Measurements from ENCODE around the gene TSPEAR. TPM values are rescaled to one million over a fixed set of nuclear protein-coding genes. Genes with fewer than 3 reads are reported as not detected.
"Not testable (repeated sequence)": the region's sequence is repeated elsewhere in the genome, so short reads cannot be mapped to it uniquely, and the experiment has no call there.

Gene TSPEAR
- total RNA-seq, 4 donors from 2014 or later = under 0.01 to 0.23 TPM; not detected in 2

DNA sequence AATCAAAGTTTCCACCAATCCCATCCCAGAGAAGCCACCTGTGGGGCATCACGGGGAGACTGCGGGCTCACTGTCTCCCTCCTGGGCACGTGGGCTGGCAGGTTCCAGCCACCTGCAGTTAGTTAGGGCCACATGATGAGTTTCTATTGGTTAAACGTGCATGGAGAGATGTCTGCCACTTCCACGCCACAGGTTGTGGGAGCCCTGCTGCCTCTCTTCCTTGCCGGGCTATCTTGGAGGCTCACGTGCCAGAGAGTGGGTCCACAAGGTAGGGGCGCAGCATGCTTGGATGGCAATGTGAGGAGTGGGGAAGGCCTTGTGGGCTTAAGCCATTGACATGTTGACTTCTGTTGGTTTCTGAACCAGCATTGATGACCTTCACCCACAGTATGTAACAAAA, 107.5 kb downstream of the TSPEAR start:
- Histone ChIP-seq H3K4me1 (no peaks in the 10 kb centered on the region), H3K36me3 (no peaks in the 10 kb centered on the region), H3K4me3 (no peak overlapping the region), H3K27ac (replicated peaks in 1 of 4) (no peak overlapping the region), H3K27me3 (peaks cover 0 to 52% (median 0%) of the 10 kb centered on the region in 4 donors), H3K9me3 (peaks cover 0 to 5% (median 4%) of the 10 kb centered on the region in 4 donors)
- intact Hi-C loops (cut with DNase I) = no loop called here
- TF ChIP-seq, protein P1, sequence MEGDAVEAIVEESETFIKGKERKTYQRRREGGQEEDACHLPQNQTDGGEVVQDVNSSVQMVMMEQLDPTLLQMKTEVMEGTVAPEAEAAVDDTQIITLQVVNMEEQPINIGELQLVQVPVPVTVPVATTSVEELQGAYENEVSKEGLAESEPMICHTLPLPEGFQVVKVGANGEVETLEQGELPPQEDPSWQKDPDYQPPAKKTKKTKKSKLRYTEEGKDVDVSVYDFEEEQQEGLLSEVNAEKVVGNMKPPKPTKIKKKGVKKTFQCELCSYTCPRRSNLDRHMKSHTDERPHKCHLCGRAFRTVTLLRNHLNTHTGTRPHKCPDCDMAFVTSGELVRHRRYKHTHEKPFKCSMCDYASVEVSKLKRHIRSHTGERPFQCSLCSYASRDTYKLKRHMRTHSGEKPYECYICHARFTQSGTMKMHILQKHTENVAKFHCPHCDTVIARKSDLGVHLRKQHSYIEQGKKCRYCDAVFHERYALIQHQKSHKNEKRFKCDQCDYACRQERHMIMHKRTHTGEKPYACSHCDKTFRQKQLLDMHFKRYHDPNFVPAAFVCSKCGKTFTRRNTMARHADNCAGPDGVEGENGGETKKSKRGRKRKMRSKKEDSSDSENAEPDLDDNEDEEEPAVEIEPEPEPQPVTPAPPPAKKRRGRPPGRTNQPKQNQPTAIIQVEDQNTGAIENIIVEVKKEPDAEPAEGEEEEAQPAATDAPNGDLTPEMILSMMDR (IDR thresholded peaks at IDR 0.05) = no peak
- no peak for TF ChIP-seq EP300 (IDR thresholded peaks at IDR 0.05)
- TF ChIP-seq POLR2AphosphoS5 (IDR thresholded peaks at IDR 0.05) = no peak
- TF ChIP-seq POLR2A (IDR thresholded peaks at IDR 0.05; ENCODE audit: low read depth) = no peak
- 92% methylated on average over 8 of the region's 8 CpGs for WGBS
- no peak for DNase-seq (ENCODE audit: extremely low spot score)

DNA sequence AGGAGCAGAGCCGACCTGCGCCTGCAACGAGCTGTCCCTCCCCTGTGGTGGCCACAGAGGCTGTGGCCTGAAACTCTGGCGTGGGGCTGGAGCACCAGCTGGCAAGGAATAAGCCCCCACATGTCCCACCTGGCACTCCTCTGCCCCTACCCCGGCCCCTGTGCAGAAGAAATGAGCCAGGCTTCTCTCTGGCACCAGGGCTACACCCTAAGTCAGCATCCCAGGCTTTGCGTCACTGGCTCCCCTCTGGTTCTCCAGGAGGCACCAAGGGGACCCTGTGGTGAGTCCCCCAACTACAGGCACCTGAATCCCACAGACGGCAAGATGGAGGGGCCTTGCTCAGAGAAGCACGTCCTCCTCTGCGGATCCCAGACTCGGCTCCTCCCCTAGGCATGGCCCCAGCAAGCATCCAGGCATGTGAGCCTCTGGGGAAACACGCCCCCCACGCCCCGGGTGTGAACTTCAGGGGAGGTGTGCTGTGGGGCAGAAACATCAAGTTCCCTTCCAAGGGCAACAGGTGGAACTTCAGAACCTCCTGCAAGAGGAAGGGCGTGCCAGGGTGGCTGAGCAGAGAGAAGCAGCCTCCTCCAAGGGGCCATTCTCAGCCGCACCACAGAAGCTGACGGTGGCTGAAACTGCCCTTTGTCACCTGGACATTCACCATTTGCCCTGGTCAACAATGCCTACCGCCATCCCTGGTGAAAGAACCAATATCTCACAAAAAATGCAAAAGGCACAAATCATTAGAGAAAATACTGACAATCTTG, 108.1 kb downstream of the TSPEAR start:
- H3K27ac ChIP-seq (replicated peaks in 1 of 4) = no peak overlapping the region
- peaks cover 0 to 8% (median 5%) of the 10 kb centered on the region in 4 donors for H3K9me3 ChIP-seq
- no peaks in the 10 kb centered on the region for H3K36me3 ChIP-seq
- no peaks in the 10 kb centered on the region for H3K4me1 ChIP-seq
- H3K27me3 ChIP-seq = peaks cover 0 to 52% (median 0%) of the 10 kb centered on the region in 4 donors
- TF ChIP-seq, protein P1 (IDR thresholded peaks at IDR 0.05) = no peak
- no peak for TF ChIP-seq POLR2AphosphoS5 (IDR thresholded peaks at IDR 0.05)
- no peak for TF ChIP-seq EP300 (IDR thresholded peaks at IDR 0.05)
- no peak for TF ChIP-seq POLR2A (IDR thresholded peaks at IDR 0.05; ENCODE audit: low read depth)
- DNase-seq (ENCODE audit: extremely low spot score) = peak; percentile 70
- intact Hi-C loops (cut with DNase I) = no loop called here
- 36% methylated on average over 6 of the region's 17 CpGs for WGBS
- no peak overlapping the region for H3K4me3 ChIP-seq

DNA sequence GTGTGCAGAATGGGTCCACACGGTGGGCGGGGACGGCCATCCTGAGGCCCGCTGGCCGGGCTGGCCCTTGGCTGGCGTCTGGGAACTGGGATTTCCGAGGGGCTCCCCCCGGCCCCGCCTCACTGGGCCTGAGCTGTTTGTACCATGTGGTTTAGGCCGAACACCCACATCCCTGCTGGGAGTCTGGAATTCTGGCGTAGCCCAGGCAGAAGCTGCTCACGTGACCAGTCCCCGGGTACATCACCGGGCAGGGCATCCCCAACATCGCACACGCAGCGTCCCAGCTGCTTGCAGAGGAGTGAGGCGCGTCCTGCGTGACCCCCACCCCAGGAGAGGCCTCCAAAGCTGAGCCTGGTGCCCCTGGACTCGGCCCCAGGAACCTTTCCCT, 108.9 kb downstream of the TSPEAR start:
- no peak for DNase-seq (ENCODE audit: extremely low spot score)
- 90% methylated on average over 2 of the region's 21 CpGs for WGBS
- intact Hi-C loops (cut with DNase I) = no loop called here
- Histone ChIP-seq H3K27me3 (peaks cover 0 to 57% (median 0%) of the 10 kb centered on the region in 4 donors), H3K4me3 (no peak overlapping the region), H3K27ac (replicated peaks in 1 of 4) (no peak overlapping the region), H3K4me1 (no peaks in the 10 kb centered on the region), H3K9me3 (peaks cover 0 to 8% (median 5%) of the 10 kb centered on the region in 4 donors), H3K36me3 (no peaks in the 10 kb centered on the region)
- TF ChIP-seq POLR2A (IDR thresholded peaks at IDR 0.05; ENCODE audit: low read depth) = no peak
- no peak for TF ChIP-seq POLR2AphosphoS5 (IDR thresholded peaks at IDR 0.05)
- no peak for TF ChIP-seq EP300 (IDR thresholded peaks at IDR 0.05)
- TF ChIP-seq, protein P1 (IDR thresholded peaks at IDR 0.05) = no peak

DNA sequence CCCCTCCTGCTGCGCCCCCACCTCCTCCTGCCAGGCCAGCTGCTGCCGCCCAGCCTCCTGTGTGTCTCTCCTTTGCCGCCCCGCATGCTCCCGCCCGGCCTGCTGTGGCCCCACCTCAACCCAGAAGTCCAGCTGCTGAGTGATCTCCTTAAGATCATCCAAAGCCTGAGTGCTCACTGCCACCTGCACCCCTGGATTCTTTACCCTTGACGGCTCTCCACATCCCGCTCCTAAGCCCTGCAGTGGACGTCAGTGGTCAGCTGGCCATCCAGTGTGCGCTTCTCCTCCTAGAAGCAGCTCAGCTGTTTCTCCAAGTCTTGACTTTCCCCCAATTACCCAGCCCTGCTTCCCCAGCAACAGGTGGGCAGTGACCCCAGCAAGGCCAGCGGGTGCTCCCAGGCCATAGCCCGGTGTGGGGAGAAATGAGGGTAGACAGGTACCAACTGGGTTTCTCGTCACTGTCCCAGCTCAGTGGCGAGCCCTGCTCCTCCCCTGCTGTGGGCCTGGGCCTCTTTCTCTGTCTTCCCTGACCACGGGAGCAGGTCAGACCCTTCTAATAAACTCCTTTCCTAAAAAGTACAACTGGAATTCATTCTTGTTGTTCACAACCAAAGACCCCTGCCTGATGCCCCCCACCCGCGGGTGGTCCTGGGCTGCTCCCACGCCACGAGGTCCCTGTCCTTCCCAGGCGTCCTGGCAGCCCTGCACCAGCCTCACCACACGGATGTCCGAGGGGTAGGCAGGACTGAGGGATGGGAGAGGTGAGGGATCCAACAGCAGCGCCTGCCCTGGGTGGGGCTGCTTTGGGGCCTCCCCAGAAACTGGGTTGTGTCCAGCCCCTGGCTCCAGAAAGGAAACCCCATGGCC, 109.5 kb downstream of the TSPEAR start:
- Histone ChIP-seq H3K27ac (replicated peaks in 1 of 4) (no peak overlapping the region), H3K4me3 (no peak overlapping the region), H3K36me3 (no peaks in the 10 kb centered on the region), H3K4me1 (no peaks in the 10 kb centered on the region), H3K9me3 (peaks cover 0 to 8% (median 5%) of the 10 kb centered on the region in 4 donors), H3K27me3 (peaks cover 0 to 57% (median 0%) of the 10 kb centered on the region in 4 donors)
- WGBS = 80% methylated on average over 19 of the region's 23 CpGs
- peak; percentile 75 for DNase-seq (ENCODE audit: extremely low spot score)
- intact Hi-C loops (cut with DNase I) = no loop called here
- TF ChIP-seq EP300 (IDR thresholded peaks at IDR 0.05) (no peak), POLR2A (IDR thresholded peaks at IDR 0.05; ENCODE audit: low read depth) (no peak), POLR2AphosphoS5 (IDR thresholded peaks at IDR 0.05) (no peak)
- TF ChIP-seq, protein P1 (IDR thresholded peaks at IDR 0.05) = no peak

DNA sequence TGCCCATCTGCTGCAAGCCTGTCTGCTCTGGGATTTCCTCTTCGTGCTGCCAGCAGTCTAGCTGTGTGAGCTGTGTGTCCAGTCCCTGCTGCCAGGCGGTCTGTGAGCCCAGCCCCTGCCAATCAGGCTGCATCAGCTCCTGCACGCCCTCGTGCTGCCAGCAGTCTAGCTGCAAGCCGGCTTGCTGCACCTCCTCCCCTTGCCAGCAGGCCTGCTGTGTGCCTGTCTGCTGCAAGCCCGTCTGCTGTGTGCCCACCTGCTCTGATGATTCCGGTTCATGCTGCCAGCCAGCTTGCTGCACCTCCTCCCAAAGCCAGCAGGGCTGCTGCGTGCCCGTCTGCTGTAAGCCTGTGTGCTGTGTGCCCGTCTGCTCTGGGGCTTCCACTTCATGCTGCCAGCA, 110.3 kb downstream of the TSPEAR start:
- H3K27ac ChIP-seq (replicated peaks in 1 of 4) = not testable (repeated sequence)

DNA sequence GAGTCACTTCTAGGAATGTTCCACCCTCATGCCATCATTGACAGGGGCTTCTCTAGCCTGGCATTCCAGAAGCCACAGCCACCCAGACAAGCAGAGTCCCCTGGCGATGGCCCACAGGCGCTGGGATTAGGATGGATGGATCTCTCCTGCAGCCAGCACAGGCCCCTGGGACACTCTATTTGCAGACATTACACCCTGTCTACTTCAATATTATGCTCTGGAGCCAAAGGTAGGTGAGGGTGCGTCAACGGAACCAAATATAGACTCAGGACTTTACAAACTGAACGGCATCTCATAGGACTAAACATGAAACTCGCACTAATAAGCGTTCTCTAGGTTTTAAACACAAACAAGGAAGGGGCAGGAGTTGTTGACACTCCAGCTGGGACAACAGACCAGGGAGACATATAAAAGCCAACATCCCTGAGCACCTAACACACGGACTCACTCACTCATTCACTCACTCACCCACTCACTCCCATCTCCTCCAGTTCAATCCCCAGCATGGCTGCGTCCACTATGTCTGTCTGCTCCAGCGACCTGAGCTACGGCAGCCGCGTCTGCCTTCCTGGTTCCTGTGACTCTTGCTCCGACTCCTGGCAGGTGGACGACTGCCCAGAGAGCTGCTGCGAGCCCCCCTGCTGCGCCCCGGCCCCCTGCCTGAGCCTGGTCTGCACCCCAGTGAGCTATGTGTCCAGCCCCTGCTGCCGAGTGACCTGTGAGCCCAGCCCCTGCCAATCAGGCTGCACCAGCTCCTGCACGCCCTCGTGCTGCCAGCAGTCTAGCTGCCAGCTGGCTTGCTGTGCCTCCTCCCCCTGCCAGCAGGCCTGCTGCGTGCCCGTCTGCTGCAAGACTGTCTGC, 111.0 kb downstream of the TSPEAR start, which contains the start of gene KRTAP10-7:
KRTAP10-7 (plus strand) TSS at position 480 of the 861 bp plus-strand sequence; CDS start at position 505, 25 bp downstream.
- H3K4me3 ChIP-seq; H3K9me3 ChIP-seq; H3K27ac ChIP-seq (replicated peaks in 1 of 4); H3K4me1 ChIP-seq; H3K36me3 ChIP-seq; intact Hi-C loops (cut with DNase I): not testable (repeated sequence)
- peak; percentile 55 for DNase-seq (ENCODE audit: extremely low spot score)
- WGBS = 67% methylated on average over 15 of the region's 23 CpGs
- peaks cover 0 to 53% (median 0%) of the 10 kb centered on the region in 4 donors for H3K27me3 ChIP-seq

More for the DNA sequence above, 110.3 kb downstream of the TSPEAR start:
- H3K9me3 ChIP-seq; DNase-seq (ENCODE audit: extremely low spot score); H3K36me3 ChIP-seq; H3K4me1 ChIP-seq; intact Hi-C loops (cut with DNase I); H3K4me3 ChIP-seq: not testable (repeated sequence)
- peaks cover 0 to 53% (median 0%) of the 10 kb centered on the region in 4 donors for H3K27me3 ChIP-seq
- WGBS = 80% methylated on average over 1 of the region's 10 CpGs
